ENCODE data around the gene PXMP4.

PXMP4 gene

DNA sequence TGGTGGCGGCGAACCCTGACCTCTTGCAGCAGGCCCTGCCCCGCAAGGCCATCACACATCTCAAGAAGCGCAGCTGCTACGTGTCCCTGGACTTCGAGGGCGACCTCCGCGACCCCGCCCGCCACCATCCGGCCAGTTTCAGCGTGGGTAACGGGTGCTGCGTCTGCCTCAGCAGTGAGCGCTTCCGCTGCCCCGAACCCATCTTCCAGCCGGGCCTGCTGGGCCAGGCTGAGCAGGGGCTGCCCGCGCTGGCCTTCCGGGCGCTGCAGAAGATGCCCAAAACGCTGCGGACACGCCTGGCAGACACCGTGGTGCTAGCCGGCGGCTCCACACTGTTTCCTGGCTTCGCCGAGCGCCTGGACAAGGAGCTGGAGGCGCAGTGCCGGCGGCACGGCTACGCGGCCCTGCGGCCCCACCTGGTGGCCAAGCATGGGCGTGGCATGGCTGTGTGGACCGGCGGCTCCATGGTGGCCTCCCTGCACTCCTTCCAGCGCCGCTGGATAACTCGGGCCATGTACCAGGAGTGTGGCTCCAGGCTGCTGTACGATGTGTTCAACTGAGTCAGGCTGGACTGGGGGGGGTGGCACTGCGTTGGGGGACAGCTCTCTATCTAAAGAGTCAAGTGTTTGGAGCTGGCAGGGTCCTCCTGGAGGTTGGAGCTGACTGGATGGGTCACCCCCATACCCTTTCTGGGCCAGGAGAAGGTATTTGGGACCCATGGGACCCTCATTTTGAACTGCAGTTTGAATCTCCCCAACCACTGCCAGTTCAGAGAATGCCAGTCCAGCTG is 52.2 kb downstream of the PXMP4 start:
- peak; percentile 11 for DNase-seq

- no peak for DNase-seq
Measured at GRCh38 chr20:33667245-33667675, 52.9 kb downstream of the PXMP4 start.

GRCh38 chr20:33666293-33667244 is 53.5 kb downstream of the PXMP4 start, which contains the start of gene ACTL10:
ACTL10 (plus strand) TSS chr20:33666943; CDS start chr20:33667498, 555 bp downstream.
- peak; percentile 83 for DNase-seq

DNA sequence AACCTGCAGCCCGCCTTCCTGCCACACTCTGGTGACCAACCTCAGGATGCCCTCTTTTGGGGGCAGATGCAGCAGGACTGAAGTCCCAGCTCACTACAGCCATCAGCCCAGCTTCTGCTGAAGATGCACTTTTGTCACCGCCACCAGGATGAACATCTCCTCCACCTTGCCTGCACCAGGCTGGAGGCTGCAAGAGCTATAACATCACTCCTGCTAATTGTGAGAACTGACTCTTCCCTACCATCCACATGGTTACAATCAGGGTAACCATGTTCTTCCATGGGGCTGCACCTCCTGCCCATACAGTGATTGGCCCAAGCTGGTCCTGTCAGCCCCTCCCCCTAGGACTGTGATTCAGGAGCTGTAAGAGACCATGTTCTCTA is 55.4 kb downstream of the PXMP4 start:
- DNase-seq = no peak

GRCh38 chr20:33664085-33664761 is 55.9 kb downstream of the PXMP4 start:
- no peak for DNase-seq

DNA sequence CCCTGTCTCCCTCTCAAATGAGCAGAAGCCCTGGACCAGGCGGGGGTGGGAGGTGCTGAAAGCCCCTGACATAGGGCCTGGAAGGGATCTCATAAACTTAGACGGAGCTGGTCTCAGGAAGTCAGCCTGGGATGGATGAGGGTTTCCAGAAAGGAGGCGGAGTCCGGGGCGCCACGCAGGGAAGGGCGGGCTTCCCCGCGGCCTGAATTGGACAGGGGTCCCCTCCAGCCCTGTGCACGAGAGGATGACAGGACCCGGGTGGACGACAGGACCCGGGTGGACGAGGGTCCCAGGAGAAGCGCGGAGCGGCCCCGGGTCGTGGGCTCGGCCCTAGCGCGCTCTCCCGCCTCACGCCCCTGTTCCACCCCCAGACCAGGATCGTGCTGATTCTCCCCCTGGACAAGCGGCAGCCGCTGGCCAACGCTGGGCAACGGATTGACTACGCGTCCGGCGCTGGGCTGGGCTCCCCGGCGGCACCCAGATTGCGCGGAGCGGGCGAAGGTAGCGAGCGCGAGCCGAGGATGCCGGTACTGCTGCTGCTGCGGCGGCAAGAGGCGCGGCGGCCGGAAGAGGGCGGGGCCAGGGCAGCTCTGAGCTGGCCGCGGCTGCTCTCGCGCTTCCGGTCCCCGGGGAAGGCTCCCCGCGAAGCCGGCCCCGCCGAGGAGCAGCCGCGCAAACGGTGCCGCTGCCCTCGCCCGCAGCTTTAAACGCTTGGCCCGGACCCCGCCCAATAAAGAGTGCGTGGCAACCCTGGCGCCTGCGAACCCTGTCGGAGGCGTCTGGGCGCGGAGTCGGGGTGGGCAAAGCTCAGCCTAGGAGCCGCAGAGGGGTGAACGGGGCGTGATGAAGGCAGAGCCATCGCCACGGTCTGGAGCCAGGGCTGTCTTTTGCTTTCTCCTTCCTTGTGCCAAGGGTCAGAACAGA is 56.7 kb downstream of the PXMP4 start:
- DNase-seq = peak; percentile 38

DNA sequence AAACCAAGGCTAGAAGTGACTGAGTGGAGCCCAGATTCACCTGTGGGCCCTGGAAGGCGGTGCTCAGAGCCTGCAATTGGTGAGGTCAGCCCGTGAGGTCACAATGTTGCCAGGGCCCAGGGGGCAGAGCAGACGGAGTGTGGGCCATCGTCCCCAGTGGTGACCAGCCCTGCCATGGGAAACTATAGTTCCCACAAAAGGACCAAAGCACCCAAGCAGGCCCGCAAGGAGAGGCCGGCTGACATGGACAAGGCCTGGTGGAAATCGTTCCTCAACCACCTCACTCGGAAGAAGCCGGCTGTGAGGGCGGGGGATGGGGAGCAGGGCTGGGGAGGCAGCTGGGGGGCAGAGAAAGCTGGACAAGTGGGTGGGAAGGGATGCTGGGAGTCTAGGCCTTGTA is 57.9 kb downstream of the PXMP4 start, which contains the start of gene C20orf144:
Gene C20orf144, plus strand, starts transcription at position 156 of the 400 bp plus-strand sequence. Its CDS starts 19 bp downstream, at position 175.
- no peak for DNase-seq

DNA sequence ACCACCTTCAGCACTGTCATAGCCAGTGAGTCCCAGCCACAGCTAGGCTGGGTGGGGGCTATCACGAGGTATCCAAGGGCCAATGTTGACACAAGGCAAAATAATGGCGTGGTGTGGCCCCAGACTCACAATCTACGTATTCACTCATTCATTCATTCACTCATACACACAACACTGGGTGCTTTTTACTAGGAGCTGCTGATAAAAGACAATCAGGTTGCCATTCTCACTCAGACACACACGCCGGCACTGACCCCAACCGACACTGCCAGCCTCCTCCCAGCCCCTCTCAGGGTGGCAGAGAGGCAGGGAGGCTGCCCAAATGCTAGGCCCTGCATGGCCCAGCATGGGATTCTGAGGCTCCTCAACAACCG is 59.4 kb downstream of the PXMP4 start:
- DNase-seq = no peak

- no peak for DNase-seq
Measured at GRCh38 chr20:33660035-33660684, 60.0 kb downstream of the PXMP4 start.

DNA sequence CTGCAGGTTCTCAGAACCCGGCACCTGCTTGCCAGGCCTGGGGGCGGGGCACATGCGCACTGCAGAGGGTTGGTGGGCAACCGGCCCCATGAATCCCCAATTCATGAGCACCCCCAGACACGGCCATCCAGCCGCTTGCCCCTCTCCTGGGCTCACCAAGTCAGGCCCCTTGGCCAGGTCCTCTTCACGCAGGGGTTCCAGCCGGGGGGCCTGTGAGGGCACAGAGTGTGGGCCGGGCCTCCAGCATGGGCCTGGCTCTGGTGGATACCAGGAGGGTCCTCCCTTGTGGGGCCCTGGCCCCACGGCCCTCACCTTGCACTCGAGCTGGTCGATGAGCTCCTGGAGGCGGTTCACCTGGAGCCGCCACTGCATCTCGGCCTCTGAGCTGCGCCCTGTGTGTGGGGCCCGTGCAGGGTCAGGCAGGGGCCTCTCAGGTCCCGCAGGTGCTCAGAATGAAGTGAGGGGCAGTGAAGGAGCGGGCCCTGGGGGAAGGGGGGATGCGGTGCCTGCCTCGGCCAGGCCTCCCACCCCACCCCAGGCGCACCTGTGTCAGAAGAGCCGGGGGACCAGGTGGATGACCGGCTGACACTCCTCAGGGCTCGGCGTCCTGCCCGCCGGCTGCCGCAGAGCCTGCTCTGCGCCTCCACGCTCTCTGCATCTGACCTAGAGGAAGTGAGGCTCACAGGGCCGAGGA is 60.6 kb downstream of the PXMP4 start:
- no peak for DNase-seq

GRCh38 chr20:33658929-33659328 is 61.2 kb downstream of the PXMP4 start:
- no peak for DNase-seq

GRCh38 chr20:33658510-33658909 is 61.6 kb downstream of the PXMP4 start:
- no peak for DNase-seq

DNA sequence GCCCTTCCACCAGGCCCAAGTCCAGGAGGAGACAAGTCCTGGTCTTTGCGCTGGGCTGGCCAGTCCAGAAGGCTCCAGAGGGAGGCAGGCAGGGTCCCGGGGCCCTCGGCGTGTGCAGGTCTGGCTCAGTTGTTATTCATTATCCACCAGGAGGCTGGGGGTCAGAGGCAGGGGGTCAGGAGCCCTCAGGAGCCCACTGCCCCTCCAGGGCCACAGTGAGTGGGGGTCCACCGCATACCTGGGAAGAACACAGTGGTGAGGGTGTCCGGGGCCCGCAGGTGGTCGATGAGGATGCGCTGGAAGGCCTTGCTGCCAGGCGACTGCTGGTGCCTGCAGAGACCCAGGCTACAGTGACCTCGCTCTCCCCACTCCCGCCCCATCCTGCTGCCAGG is 62.4 kb downstream of the PXMP4 start:
- DNase-seq = no peak

GRCh38 chr20:33656783-33657703 is 63.1 kb downstream of the PXMP4 start:
- no peak for DNase-seq

DNA sequence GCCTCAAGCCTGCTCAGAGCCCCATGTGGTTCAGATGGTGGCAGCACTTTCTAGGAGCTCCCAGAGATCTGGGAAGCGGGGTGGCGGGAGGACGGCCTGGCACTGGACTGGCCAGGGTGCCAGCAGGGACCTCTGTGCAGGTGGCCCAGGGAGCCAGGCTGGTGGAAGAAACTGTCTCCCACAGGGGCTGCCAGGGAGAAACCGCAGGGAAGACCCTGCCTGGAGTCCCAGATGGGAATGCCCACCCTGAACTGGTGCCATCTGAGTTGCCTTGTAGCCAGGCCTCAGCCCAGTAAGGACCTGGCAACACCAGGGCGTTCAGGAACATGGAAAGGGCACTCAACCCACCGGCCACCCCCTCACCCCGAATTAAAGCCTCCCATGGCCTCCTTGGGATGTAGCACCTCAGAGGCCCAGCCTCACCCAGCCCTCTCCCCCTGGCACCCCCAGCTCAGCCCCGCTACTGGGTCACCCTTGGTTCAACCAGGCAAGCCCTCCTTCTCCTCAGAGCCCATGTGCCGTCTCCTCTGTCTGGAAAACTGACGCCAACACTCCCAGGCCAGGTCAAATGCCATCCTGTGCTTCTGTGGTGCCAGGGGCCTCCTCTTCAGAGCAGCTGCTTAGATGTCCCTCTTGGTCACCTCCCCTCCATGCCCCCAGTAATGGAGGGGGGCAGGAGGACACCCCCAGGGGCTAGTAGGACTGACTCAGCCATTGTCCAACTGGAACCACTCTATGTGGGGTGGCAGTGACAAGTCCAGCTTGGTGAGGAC is 63.9 kb downstream of the PXMP4 start:
- DNase-seq = no peak

GRCh38 chr20:33655164-33655563 is 64.9 kb downstream of the PXMP4 start:
- DNase-seq = no peak

GRCh38 chr20:33654680-33655161 is 65.4 kb downstream of the PXMP4 start:
- no peak for DNase-seq

- peak; percentile 77 for DNase-seq
Measured at GRCh38 chr20:33653900-33654596, 66.1 kb downstream of the PXMP4 start.
